Body of pancreas (tissue), 4 donors: ENCODE results near the gene TGFB1I1.

ENCODE experiments used
- POLR2A ChIP-seq, 3 donors: fragments of 450-650 bp; IDR thresholded peaks; one replicate each; pipeline ENCODE4 v1.6.1; 2016; ENCODE audit warnings: antibody characterized with exemption in 3 of 3, mild to moderate bottlenecking in 2 of 3
- TF ChIP-seq, protein P1 (sequence below), 7 experiments: fragments of 450-650 bp in 4 of 7; fragments of 200-600 bp in 3 of 7; sonication (generic) in 3 of 7; IDR thresholded peaks; one replicate each; pipeline ENCODE4 v1.5.1; 2016 to 2019; ENCODE audit warnings: antibody characterized with exemption in 7 of 7

DNA sequence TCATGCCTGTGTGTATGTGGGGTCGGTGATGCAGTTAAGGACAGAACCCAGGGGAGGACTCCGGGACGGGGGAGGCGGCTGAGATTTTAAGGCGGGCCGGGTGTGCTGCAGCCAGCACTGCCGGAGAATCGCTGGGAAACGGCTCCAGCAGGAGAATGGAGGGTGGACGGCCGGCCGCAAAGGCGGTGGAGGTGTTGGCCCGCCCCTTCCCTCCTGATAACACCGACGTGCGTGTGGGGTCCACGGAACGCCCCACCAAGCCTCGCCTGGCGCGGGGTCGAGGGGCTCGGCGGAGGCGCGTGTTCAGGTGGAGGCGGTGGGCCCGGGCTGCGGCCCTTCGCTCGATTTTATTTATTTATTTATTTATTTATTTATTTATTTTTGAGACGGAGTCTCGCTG lies 30.0 kb upstream of the TGFB1I1 start:
- TF ChIP-seq, protein P1, sequence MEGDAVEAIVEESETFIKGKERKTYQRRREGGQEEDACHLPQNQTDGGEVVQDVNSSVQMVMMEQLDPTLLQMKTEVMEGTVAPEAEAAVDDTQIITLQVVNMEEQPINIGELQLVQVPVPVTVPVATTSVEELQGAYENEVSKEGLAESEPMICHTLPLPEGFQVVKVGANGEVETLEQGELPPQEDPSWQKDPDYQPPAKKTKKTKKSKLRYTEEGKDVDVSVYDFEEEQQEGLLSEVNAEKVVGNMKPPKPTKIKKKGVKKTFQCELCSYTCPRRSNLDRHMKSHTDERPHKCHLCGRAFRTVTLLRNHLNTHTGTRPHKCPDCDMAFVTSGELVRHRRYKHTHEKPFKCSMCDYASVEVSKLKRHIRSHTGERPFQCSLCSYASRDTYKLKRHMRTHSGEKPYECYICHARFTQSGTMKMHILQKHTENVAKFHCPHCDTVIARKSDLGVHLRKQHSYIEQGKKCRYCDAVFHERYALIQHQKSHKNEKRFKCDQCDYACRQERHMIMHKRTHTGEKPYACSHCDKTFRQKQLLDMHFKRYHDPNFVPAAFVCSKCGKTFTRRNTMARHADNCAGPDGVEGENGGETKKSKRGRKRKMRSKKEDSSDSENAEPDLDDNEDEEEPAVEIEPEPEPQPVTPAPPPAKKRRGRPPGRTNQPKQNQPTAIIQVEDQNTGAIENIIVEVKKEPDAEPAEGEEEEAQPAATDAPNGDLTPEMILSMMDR (IDR thresholded peaks at IDR 0.05): no peak
- TF ChIP-seq POLR2A (IDR thresholded peaks at IDR 0.05): no peak
